ENCODE results near the gene ERICH6. TPM values are rescaled to one million over a fixed set of nuclear protein-coding genes. Genes with fewer than 3 reads are reported as not detected.

The ERICH6 gene
- total RNA-seq, 2 experiments from 2014 or later, result not detected

DNA sequence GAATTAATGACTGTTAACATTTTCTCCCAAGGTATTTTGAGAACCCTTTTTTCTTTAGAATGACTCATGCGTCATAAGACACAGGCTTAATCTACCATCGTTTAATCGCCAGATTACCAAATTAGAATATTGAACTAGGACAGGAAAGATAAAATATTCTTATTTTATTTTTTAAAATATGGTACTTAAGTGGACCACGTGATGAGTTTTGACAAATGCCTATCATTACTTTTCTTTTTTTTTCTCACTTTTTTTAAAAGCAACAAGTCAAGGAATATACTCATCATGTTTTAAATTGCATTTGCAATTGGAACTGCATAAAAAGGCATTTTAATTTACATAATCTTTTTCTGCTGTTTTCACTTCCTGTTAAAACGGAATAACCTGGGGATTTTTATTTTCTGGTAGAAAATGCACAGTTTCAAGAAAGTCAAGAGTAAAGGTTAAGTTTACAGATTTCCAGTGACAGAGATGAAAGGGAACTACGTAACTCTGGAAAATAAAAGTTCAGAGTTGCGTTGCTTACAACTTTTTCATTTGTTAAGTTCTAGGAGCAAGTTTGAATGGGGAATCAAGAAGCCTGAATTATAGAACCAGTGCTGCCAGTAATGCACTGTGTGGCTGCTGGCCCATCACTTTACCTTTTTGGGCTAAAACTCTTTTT lies 35.6 kb upstream of the ERICH6 start:
- ChIA-PET CTCF (no interaction called here), POLR2A (no interaction called here)

DNA sequence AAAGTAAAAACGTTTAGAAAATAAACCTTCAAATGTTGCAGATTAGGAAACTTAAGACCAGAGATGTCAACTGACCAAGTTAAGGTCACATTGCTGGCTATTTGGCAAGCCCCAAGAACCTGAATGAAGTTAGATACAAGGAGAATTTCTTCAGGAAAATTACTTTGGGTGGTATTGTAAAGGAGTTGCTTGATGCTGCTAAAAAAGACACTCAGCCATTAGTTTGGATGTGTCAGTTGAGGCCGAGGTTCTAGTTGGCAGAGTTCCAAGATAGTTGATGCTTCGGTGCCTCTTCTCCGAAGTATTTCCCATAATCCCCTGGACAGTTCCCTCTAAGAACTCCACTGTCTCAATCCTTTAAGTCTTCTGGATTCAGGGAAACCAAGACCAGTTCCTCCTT lies 35.0 kb upstream of the ERICH6 start:
- POLR2A ChIA-PET, result interaction anchor here (0.8 to 1.8 kb wide), 5 partner anchors 22 to 468 kb away, joined by 3 to 29 read pairs (median 3); partner anchors contain the start of gene SIAH2
- CTCF ChIA-PET, result interaction anchor here (0.6 to 1.6 kb wide), 6 partner anchors 21 to 49 kb away, joined by 3 to 7 read pairs (median 4); partner anchors contain the start of gene SIAH2

DNA sequence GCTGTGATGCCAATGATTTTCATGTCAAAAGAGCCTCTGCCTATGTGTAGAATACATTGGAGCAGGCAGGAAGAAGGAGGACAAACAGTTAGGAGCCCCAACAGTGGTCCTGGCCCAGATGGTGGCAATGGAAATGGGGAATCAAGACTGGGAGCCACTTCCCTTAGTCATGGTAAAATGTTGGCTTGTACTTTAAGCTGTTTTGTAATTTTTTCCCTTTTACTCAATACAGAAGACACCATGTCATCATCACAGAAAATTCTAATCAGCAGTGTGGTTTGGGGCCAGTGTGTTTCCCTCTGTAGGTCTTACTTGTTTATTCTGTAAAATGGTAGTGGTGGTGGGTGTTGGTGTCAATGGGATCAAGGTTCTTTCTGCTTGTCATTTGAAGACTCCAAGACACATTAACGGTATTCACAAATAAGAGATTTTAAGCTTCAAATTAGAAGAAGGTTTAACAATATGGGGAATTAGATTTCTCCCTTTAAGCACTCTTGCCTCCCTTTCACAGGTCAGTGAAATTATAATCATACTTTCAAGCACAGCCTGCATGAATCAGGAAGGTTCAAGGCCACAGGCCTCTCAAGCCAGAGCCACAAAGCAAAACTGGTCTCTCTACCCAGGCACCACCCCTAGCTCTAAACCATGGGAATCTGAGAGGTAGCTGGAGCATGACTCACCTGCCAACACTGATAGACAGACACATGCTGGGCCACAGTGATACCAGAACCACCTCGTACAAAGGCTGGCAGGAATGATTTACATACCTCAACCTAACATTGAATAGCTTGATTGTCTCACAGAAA lies 34.4 kb upstream of the ERICH6 start:
- CTCF ChIA-PET, result interaction anchor here (0.6 to 1.6 kb wide), 7 partner anchors 13 to 50 kb away, joined by 3 to 7 read pairs (median 4); partner anchors contain the start of gene SIAH2
- POLR2A ChIA-PET, result interaction anchor here (0.8 to 1.8 kb wide), 5 partner anchors 22 to 469 kb away, joined by 3 to 29 read pairs (median 3); partner anchors contain the start of gene SIAH2

DNA sequence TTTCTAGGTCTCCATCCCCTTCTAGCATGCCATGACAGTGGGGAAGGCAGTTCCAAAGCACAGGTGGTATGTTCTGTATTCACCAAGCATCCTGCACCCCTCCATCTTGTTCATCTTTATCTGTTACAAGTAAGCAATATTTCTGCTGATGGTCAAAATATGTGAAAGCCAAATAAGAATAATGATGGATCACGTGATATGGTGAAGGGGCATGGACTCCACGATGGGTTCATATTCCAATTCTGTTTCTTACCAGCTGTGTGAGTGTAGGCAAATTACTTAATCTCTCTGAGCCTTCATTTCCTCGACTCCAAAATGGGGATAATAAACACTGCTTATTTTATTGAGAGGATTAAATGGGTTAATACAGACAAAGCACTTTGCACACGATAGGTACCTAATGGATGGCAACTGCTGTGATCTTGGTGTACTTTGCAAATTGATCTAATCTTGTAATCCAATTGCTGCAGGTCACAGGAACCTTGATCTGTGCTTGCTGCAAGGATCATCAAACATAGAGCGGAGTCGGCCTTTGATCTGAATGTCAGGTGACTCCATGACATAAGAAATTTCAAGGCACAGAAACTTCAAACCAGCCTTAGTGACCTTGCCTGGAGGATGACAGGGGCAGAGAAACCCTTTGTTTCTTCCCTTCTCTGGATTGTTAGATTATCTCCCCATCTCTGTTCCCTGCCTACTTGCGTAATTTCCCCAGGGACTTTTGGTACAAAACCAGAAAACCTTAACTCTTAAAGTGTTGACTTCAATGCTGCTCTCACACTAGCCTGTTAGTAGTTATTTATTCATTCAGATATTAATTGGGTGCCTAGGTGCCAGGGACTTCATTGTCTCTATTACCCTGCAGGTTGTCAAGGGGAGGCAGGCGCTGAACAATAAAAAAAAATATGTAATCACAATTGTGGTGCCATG lies 33.4 kb upstream of the ERICH6 start:
- POLR2A ChIA-PET, result interaction anchor here (1.6 to 1.8 kb wide), 2 partner anchors 23 to 26 kb away, joined by 18 to 29 read pairs; partner anchors contain the start of gene SIAH2
- CTCF ChIA-PET, result interaction anchor here (1.2 to 1.6 kb wide), 6 partner anchors 13 to 51 kb away, joined by 3 to 7 read pairs (median 4); partner anchors contain the start of gene SIAH2

DNA sequence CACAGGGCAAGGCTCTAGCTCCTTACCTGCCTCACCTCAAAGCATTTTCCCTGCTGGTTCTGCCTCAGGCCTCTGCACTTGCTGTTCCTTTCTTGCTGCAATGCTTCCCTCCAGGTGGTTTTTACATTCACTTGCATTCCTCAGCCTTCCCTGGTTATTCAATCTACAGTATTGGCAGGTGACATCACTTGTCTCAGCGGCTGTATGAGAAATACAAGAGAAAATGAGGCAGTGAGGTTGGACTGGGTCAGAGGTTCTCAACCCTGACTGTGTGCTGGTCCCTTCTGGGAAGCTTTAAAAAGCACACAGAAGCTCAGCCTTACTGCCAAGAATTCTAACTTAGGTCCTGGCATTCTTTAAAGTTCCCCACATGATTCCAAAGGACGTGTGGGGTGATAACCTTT lies 32.6 kb upstream of the ERICH6 start:
- CTCF ChIA-PET, result interaction anchor here (0.9 kb wide), 1 partner anchor 10 kb away, joined by 3 read pairs; no protein-coding TSS in a partner anchor

DNA sequence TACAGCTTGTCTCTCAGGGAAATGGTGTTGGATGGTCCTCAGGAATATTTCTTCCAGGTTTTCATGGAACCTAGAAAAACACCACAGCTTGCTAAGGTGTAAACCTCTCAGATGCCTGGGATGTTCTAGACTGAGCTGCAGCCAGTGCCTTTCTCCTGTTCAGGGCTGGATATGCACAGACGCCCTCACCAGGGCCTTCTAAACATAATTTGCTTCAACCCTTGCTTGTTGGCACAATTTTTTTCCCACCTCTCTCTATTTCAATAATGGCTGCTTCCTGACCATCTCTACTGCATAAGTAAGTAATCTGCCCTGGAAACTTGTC lies 31.0 kb upstream of the ERICH6 start:
- ChIA-PET CTCF (no interaction called here), POLR2A (no interaction called here)

More for the DNA sequence above, 32.6 kb upstream of the ERICH6 start:
- POLR2A ChIA-PET, result no interaction called here

DNA sequence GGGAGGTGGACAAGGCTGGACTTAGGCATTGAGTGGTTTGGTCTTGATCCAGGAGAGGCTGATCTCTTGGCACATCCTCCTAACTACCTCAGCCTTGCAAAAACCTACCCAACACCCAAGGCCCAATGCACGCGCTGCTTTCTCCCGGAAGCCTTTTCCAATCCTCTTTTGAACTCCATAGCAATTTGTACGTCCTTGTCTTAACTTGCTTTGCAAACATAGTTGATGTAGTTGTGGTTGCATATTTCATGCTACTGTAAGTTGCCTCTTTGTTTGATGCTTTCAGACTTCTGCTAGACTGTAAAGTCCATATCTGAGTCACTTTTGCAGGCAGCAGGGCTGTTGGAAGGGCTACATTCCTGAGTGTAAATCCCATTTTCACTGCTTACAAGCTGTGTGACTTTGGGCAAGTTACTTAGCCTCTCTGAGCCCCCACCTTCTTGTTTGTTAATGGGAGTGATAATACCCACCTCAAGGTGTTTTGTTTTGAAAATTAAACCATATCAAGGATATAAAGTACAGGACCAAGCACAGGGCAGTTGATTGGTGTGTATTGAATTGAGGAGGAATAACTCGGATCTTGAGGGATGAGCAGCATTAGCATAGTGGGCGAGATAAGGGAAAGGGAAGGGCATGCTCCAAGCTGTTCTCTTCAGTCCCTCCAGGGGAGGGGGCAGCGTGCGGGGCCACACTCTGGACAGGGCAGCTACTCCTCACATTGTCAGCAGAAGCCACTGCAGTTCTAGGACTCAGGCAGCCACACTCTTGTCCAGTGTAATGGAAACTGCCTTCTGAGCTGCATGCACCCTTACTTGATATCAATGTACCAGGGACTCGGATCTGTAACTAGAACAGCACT lies 30.4 kb upstream of the ERICH6 start:
- POLR2A ChIA-PET, result no interaction called here
- CTCF ChIA-PET, result no interaction called here

DNA sequence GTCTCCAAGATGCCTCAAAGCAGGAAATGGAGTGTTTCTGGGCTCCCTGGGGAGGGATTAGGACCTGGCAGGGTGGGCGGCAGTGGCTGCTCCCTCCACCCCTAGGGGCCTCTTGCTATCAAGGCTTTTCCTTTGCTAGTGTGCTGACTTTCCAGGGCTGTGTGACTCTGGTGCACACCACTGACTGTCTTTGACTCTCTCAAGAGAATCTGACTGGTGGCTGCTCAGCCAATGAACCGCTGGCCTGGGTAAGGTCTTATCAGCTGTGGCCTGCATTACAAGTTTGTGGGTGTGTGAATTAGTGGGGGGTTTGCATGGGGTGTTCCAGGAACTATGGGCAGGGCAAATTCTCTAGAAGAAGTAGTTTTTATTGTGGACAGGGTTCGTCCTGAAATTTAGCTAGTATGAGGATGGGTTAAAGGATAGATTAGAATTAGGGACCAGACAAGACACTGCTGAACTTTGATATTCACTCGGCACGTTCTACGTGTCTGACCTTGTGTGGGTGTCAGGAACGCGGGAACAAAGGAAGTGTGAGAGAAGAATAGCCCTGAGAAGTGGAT lies 29.7 kb upstream of the ERICH6 start:
- POLR2A ChIA-PET, result no interaction called here
- CTCF ChIA-PET, result no interaction called here

DNA sequence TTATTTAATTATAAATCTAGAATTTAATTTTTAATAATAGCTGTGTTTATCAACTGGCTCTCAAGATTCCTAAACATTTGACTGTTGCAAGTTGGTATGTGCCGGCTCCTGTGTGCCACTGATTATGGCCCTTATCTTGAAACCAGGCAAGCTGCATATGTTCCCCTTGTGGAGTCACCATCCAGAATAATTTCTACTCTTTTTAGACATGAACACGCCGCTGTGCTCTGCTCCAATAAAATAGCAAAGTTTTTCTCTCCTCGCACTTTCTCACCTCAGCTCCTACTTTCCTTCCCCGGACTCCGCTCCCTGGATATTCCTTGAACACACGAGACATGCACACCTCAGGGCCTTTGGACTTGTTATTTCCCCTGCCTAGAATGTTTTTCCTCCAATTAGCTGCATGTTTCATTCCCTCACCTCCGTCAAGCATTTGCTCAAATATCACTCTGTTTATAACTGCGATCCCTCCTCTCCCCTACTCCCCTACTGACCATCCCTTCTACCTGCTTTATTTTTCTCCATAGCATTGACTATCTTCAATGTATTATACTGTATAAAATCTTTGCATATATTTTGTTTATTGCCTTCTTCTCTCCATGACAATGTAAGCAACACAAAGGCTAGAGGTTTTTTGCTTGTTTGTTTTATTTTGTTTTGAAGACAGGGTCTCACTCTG lies 26.1 kb upstream of the ERICH6 start:
- POLR2A ChIA-PET, result interaction anchor here (0.7 kb wide), 1 partner anchor 57 kb away, joined by 3 read pairs; no protein-coding TSS in a partner anchor
- CTCF ChIA-PET, result no interaction called here

DNA sequence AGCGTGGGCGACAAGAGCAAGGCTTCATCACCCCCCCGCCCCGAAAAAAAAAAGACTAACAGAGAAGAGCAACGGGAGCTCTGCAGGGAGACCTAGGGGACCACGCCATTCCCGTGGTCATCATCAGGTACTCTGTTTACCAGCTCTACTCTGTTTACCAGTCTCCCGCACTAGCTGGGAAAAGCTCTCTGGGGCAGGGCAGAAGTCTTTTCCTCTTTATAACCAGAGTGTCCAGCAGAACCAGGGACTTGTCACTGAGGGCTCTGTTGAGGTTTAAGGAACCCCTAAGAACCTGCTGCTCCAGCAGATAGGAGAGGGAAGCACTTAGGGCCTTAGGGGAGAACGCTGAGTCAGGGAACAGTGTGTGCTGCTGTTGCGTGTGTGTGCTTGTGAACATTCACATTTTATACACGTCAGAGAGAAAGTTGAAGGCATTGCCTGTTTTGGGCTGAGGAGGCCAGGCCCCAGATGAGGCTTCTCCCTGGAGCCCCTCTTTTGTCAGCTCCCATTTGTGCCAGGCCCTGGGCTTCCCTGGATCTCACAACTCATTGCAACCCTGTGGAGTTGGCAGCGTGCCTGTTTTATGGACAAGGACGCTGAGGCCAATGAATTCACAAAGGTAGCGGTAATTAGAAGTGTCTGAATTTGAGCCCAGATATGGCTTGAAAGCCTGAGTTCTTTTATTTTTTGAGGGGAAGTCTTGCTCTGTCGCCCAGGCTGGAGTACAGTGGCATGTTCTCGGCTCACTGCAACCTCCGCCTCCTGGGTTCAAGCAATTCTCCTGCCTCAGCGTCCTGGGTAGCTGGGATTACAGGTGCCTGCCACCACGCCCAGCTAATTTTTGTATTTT lies 24.2 kb upstream of the ERICH6 start:
- POLR2A ChIA-PET, result interaction anchor here (1.0 kb wide), 1 partner anchor 36 kb away, joined by 3 read pairs; no protein-coding TSS in a partner anchor
- CTCF ChIA-PET, result interaction anchor here (1.2 kb wide), 1 partner anchor 137 kb away, joined by 3 read pairs; no protein-coding TSS in a partner anchor

DNA sequence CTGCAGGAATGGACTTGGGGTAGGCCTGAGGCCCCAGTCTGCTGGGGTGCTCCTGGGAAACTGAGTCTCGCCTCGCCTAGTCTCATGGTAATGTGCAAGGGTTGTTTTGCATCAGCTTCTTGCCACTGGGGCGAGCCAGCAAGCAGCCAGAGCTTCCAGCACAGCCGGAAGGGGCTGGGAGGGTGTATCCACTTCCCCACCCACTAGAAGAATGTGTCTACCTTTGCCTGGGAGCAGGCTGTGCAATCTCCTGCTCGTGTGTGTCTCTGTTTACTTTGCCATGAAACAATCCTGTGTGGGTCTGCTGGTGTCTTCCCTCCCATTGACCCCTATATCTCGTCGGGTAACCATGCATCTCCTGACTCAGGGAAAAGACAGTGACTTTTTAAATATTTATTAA lies 21.8 kb upstream of the ERICH6 start:
- CTCF ChIA-PET, result interaction anchor here (0.9 to 1.3 kb wide), 2 partner anchors 10 to 62 kb away, joined by 3 read pairs; no protein-coding TSS in a partner anchor
- POLR2A ChIA-PET, result no interaction called here

DNA sequence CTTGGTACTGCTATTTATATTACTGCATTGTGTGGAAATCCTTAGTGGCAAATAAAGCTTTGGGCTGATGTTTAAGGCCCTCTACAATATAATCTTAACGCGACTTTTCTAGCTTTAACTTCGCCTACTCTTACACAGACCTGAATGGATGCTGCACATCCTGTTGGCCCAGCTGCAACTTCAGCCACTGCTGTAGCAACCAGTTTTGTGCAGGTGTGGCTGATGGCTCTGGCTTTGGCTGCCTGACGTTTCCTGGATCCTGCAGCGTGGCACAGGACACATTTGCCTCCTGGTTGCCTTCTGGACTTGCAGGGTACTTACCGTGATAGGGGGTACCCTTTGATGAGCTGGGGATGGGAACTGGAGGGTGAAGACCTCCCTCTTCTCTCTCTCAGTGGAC lies 20.2 kb upstream of the ERICH6 start:
- CTCF ChIA-PET, result interaction anchor here (0.8 to 1.1 kb wide), 3 partner anchors 33 to 141 kb away, joined by 3 to 4 read pairs (median 3); no protein-coding TSS in a partner anchor
- POLR2A ChIA-PET, result interaction anchor here (0.5 kb wide), 1 partner anchor 17 kb away, joined by 4 read pairs; no protein-coding TSS in a partner anchor

DNA sequence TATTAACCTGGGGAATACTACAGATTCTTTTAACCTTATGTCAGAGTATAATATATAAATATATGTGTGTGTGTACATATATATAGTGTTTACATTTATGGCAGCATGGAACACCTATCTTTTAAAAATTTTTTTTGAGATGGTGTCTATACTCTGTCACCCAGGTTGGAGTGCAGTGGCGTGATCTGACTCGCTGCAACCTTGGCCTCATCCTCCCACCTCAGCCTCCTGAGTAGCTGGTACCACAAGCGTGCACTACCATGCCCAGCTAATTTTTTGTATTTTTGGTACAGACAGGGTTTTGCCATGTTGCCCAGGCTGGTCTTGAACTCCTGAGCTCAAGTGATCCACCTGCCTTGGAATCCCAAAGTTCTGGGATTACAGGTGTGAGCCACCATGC lies 18.5 kb upstream of the ERICH6 start:
- CTCF ChIA-PET, result interaction anchor here (0.6 to 2.3 kb wide), 5 partner anchors 19 to 151 kb away, joined by 3 to 8 read pairs (median 5); partner anchors contain the start of gene ERICH6
- POLR2A ChIA-PET, result interaction anchor here (1.1 to 1.4 kb wide), 2 partner anchors 41 to 66 kb away, joined by 4 to 5 read pairs; no protein-coding TSS in a partner anchor

DNA sequence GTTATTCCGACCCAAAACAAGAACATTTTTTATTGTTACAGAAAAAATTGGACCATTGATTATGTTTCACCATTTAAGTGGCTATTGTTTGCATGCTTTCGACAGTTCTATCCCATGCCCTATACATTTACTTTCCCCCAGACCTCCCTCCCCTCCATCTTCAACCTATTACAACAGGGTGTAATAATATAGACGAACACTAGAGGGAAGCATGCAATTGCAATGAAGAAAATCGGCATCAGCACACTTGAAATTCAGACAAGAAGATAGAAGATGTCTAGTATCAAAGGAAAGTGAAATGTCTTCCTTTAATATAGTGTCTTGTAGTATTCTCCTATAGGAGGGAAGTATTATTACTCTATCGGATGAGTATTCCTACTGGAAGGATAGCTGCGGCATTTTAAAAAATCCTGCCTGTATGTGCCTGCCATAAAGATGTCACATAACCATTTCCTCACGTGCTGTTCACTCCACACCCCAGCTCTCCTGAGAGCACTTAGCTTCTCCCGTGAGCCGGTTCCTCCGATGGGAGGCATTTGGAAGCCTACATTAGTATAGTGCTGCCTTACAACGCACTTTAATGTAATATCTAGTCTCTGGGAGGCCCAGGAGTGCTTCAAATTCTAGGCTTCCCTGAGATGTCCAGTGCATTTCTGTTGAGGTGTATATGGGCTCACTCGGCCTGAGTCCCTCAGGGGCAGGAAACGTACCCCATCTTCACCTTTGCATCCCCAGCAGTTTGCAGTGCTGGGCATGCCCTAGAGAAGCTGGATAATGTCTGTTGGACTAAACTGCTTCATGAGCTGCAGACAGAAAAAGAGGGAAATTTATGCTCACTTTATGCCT lies 17.8 kb upstream of the ERICH6 start:
- ChIA-PET POLR2A (interaction anchor here (0.6 to 1.4 kb wide), 3 partner anchors 42 to 139 kb away, joined by 4 to 5 read pairs (median 4); no protein-coding TSS in a partner anchor), CTCF (interaction anchor here (0.6 to 2.3 kb wide), 10 partner anchors 18 to 152 kb away, joined by 3 to 8 read pairs (median 3); partner anchors contain the start of genes ERICH6 and SIAH2)

DNA sequence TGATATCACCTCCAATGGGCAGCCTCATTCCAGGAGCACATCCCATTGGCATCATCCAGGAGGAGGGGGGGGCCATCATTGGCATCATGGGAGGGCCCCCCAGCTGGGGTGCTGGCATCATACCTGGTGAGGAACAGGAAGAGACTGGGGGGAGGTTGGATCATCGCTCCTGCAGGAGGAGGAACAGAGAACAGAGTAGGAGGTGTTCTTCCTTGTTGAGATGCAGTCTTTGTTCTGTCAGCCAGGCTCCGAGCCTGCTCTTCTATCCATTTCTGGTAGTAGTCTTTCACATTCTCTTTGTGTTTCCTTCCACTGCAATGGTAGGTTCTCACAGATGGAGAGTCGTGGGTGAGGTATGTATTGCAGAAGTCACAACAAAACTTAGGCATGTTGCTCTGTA lies 16.7 kb upstream of the ERICH6 start:
- ChIA-PET CTCF (interaction anchor here (0.7 to 2.3 kb wide), 5 partner anchors 17 to 94 kb away, joined by 3 to 8 read pairs (median 4); partner anchors contain the start of genes ERICH6 and SIAH2), POLR2A (no interaction called here)

Data from activated CD8-positive, alpha-beta memory T cell treated with anti-CD3 and anti-CD28 coated beads for 36 hours (primary cell).